Mesangial cell (primary cell): ENCODE measurements around the gene FBXO40. TPM values are rescaled to one million over a fixed set of nuclear protein-coding genes. Genes with fewer than 3 reads are reported as not detected.

ENCODE experiments used
- total RNA-seq: library from RNA; depleted of rRNA; stranded (reverse); fragments of >200 nt; gene quantifications from 2 replicates; pipeline ENCODE4 v1.2.3, GENCODE V29; 2015

Gene FBXO40, protein sequence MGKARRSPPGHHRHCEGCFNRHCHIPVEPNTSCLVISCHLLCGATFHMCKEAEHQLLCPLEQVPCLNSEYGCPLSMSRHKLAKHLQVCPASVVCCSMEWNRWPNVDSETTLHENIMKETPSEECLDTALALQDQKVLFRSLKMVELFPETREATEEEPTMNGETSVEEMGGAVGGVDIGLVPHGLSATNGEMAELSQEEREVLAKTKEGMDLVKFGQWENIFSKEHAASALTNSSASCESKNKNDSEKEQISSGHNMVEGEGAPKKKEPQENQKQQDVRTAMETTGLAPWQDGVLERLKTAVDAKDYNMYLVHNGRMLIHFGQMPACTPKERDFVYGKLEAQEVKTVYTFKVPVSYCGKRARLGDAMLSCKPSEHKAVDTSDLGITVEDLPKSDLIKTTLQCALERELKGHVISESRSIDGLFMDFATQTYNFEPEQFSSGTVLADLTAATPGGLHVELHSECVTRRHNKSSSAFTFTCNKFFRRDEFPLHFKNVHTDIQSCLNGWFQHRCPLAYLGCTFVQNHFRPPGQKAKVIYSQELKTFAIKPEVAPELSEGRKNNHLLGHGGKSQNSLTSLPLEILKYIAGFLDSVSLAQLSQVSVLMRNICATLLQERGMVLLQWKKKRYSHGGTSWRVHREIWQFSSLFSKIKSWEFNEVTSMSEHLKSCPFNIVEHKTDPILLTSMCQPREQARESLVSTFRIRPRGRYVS
- total RNA-seq: not detected in 2 replicates

DNA sequence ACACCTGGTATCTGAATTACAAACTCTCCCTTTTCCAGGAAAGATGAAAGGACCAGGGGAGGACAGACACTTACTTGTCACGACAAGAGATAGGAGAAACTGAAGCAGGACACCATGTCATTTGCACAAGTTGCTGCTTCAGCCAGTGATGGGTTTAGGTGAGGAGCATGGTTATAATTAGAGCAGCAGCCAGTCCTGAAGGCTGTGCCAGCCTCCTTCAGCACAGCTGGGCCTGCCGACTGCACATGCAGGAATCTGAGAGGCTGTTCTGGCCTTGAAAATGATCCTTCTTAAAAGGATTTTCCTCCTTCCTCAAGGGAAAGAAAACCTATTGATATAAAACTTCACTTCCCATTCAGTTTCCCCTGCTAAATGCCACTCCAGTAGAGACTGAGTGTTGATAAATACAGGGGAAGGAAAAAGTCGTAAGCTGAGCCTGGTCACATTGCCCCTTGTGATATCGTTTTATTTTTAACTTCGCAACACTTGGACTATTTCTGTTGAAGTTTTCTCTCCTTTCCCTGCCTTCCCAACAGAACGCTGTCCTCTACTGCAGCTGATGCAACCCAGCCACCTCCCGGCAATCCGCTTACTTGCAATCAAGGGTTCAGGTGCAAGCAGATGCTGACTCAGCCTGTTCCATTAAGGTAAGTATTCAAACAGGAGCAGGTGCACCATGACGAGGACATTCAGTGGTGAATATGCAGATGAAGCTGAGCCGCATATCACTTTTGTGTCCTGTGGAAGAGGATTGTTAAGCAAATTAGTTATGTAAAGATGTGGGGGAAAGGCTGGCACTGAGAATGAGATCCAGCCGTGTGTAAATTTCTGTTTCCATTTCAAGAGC lies at the start of gene FBXO40:
Gene FBXO40 (plus strand): TSS at position 524 of the 847 bp plus-strand sequence. CDS start 27,197 bp downstream, outside the sequence.

DNA sequence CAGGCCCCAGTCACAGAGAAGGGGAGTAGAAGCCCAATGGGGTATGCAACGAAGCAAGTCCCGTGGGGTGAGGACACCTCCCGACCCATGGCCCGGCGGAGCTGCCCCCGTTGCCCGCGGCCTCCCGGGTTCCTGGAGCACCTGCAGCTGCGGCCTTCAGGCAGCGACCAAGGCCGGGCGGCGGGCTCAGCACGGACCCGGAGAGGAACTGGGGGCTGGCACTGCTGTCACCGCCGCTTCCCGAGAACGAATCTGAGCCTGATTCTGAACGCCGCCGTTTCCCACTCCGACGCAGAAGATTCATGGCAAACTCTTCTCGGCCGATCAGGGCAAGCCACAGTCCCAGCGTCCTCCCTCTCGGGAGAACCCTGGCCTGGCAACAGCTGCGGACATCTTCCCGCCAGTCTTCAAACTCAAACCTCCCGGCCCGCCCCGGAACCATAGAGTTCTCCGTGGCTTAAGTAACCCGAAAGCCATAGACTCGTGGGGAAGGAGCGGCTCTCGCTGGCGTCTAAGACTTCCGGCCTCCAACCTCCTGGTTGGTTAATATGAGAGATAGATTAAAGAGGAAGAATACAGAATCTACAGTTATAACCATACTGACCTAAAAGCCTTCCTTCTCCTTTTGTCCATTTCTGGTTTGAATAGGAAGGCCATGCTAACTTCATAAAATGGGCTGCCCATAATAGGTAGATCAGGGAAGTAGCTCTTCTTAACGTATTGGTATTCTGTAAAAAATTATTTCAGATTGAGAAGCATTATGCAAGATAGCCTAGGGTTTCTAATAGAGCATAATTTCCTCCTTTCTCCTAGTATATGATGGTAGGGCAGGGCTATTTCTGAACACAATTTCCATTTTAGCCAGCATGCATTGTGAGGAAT lies 47.4 kb upstream of the FBXO40 start, which contains the start of gene POLQ:
Gene POLQ (minus strand): TSS at position 415 of the 882 bp plus-strand sequence. CDS start 111 bp downstream, at position 304.

DNA sequence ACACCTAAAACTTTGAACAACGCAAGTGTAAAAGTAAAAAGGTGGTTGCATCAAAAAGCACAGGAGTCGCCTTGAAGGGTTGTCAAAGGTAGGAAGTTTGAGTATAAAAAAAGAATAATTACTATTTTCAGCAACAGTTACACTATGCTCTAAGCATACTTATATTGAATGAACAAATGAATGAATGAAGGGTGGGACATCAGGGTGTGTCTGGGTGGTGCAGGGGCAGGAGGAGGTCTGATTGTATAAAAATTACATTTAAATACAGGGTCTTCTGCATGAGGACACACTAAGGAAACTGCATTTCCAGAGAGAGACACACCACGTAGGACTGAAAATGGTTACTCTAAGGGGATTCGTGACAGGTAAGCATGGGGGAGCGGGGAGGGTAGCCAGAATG lies 25.5 kb upstream of the FBXO40 start, which contains the start of gene ARGFX:
Gene ARGFX (plus strand): TSS at position 301 of the 400 bp plus-strand sequence. CDS start 2,765 bp downstream, outside the sequence.

DNA sequence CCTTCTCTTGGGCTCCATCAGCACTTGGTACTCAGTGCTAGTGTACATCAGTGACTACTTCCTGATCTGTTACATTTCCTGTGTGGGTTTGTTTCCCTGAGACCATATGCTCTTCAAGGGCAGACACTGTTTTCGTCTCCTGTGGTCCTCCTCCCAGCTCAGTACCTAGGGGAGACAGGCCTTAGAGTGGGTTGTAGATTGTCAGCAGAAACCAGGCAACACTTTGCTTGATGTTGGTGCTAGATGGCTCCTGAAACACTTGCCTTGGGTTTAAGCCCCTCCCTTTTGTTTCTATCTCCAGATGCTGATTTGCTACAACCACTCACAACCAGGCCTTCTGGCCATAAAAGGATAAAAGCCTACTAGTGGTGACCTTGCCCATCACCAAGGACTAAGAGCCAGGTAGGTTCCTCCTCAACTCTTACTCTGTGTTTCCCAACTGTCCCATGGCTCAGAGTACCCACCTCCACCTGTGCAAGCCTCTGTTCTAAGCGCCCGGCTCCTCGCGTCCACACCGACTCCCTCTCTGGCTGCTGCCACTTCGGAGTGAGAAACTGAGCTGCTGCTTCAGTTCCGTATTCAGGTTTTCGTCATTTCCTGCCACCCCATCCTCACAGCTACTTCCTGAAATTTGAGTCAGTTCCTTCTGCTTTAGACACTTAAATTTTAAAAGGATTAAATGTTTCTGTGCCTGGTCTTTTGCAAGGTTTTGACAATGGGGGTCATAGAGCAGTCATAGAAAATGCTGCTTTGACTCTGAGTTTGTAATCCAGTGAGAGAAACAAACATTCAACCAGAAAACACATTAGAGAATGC lies 67.4 kb downstream of the FBXO40 start, which contains the start of gene HCLS1:
Gene HCLS1 (minus strand): TSS at position 548 of the 816 bp plus-strand sequence. CDS start 2,556 bp downstream, outside the sequence.

Other genes starting within 250 kb of the FBXO40 start
- 1.0 and 5.9 TPM in 2 replicates for gene POLQ, start 47.4 kb upstream of the FBXO40 start, total RNA-seq
- gene ARGFX, start 25.4 kb upstream of the FBXO40 start, total RNA-seq: not detected in 2 replicates
- 0.49 and 0.51 TPM in 2 replicates for gene HCLS1, start 67.5 kb downstream of the FBXO40 start, total RNA-seq
- 7.8 and 16.7 TPM in 2 replicates for gene GOLGB1, start 156.4 kb downstream of the FBXO40 start, total RNA-seq
- gene IQCB1, start 241.7 kb downstream of the FBXO40 start, total RNA-seq: 7.9 and 9.1 TPM in 2 replicates
- gene EAF2, start 241.8 kb downstream of the FBXO40 start, total RNA-seq: 0.51 and 1.3 TPM in 2 replicates